ENCODE measurements around the gene TIMM17B. TPM values are rescaled to one million over a fixed set of nuclear protein-coding genes. Genes with fewer than 3 reads are reported as not detected.
A peak's percentile ranks its signal among the peaks of the same experiment; 100 is the strongest.
"Not testable (repeated sequence)": the region's sequence is repeated elsewhere in the genome, so short reads cannot be mapped to it uniquely, and the experiment has no call there.

TIMM17B gene
- total RNA-seq, 4 donors from 2014 or later, result 4.1 to 29.5 (median 17.2) TPM

DNA sequence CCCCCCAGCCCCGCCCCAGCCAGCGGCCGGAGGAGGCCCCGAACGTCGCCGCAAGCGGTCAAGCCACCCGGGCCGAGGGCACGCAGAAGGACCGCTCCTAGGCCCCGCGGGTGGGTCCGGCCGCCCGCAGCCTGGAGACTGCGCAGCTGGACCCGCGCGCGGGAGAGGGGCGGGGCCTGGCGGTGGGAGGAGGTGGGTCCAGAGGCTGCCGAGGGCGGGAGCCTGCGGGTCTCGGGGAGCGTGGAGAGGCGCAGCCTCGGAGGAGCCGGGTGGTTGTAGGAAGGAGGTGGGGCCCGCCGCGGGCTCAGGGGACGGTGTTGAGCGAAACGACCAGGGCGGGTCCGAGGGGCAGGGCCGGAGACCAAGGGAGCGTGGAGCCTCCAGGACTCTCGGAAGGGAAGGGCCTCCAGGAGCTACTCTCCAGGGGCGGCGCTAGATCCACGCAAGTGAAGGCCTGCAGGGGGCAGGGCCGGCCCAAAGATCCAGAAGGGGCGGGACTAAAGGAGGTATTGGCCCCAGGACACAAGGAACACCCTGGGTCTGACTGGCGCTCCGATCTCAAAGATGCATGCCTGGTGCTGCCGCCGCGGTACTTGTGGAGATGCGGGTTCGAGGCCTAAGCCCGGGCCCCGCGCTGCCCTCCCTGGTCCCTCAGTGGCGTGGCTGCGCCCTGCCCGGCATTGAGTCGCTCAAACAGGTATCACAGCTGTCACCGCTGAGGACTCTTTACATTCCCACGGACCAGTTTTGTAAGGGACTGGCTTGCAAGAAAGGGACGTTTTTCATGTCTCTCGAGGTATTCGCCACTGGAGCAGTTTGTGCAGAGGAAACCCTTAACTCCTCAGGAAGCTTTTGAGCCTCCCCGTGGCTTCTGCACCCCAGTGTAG lies 5.9 kb downstream of the TIMM17B start:
- peak; percentile 89 to 90 for DNase-seq
- peak overlapping the region; percentile 39 to 95 for H3K27ac ChIP-seq
- H3K9me3 ChIP-seq, result no peaks in the 10 kb centered on the region
- no peaks in the 10 kb centered on the region for H3K27me3 ChIP-seq
- H3K4me3 ChIP-seq, result peak overlapping the region; percentile 43 to 63
- intact Hi-C loops (cut with DNase I; ENCODE audit: low total_unique reads), result no loop called here
- no peaks in the 10 kb centered on the region for H3K36me3 ChIP-seq
- no peaks in the 10 kb centered on the region for H3K4me1 ChIP-seq
- TF ChIP-seq, protein P1, sequence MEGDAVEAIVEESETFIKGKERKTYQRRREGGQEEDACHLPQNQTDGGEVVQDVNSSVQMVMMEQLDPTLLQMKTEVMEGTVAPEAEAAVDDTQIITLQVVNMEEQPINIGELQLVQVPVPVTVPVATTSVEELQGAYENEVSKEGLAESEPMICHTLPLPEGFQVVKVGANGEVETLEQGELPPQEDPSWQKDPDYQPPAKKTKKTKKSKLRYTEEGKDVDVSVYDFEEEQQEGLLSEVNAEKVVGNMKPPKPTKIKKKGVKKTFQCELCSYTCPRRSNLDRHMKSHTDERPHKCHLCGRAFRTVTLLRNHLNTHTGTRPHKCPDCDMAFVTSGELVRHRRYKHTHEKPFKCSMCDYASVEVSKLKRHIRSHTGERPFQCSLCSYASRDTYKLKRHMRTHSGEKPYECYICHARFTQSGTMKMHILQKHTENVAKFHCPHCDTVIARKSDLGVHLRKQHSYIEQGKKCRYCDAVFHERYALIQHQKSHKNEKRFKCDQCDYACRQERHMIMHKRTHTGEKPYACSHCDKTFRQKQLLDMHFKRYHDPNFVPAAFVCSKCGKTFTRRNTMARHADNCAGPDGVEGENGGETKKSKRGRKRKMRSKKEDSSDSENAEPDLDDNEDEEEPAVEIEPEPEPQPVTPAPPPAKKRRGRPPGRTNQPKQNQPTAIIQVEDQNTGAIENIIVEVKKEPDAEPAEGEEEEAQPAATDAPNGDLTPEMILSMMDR (IDR thresholded peaks at IDR 0.05), result peak; percentile 48 to 64 (median 55)
- TF ChIP-seq POLR2A (IDR thresholded peaks at IDR 0.05), result peak; percentile 16 to 75

DNA sequence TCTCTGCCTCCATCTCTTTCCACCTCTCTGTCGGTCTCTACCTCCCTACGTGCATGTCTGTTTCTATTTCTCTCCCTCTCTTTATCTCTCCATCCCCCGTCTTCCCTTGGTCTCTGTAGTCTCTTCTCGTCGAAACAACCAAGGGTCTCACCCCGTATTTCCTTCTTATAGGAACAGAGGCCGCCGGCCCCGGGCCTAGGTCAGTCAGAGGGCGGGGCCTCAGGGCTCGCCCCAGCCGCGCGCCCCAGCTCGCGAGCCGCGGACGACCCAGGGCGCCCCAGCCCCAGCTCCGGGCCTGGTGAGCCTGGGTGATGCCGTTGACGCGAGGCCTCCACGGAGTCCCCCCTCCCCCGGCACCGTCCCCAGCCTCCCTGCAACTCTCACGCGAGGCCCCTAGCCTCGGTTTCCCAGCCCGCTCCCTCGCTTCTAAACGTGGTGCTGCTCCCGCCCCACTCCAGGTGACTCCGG lies 6.6 kb downstream of the TIMM17B start:
- peak overlapping the region; percentile 39 to 95 for H3K27ac ChIP-seq
- H3K36me3 ChIP-seq, result no peaks in the 10 kb centered on the region
- H3K27me3 ChIP-seq, result no peaks in the 10 kb centered on the region
- H3K4me1 ChIP-seq, result no peaks in the 10 kb centered on the region
- peak in 1 of 2 donors; percentile 28 for DNase-seq
- no peaks in the 10 kb centered on the region for H3K9me3 ChIP-seq
- peak overlapping the region; percentile 43 to 63 for H3K4me3 ChIP-seq
- intact Hi-C loops (cut with DNase I; ENCODE audit: low total_unique reads), result no loop called here
- TF ChIP-seq, protein P1 (IDR thresholded peaks at IDR 0.05), result no peak
- TF ChIP-seq POLR2A (IDR thresholded peaks at IDR 0.05), result no peak

DNA sequence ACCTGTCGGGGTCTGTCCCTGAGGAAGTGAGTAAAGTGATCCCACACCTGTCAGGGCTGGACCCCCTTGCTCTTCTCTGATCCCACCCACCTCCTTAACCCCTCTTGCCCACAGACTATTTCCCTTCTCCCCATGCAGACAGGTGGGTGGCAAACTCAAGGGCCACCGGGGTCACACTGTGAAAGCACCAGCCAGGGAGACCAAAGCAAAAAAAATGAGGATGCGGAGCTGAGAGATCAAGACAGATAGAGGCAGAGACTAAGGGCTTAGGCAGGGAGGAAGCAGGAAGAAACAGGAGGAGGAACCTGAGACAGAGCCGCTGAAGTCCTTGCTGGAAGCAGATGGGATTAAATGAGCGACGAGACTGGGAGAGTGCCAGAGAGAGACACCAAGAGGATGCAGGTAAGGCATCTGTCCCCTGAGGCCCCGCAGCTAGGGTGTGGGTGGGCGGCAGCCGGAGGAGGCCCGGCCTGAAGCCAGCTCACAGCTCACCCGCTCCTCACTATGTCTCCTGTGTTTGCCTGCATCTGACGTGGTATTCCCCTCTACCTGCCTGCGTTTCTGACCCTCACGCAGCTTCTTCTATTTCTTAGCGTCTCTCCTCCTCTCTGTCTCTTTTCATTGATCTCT lies 7.2 kb downstream of the TIMM17B start:
- Histone ChIP-seq H3K9me3 (no peaks in the 10 kb centered on the region), H3K27ac (peak overlapping the region; percentile 39 to 95), H3K4me3 (peak overlapping the region; percentile 43 to 63), H3K4me1 (no peaks in the 10 kb centered on the region), H3K36me3 (no peaks in the 10 kb centered on the region), H3K27me3 (no peaks in the 10 kb centered on the region)
- no peak for DNase-seq
- TF ChIP-seq, protein P1 (IDR thresholded peaks at IDR 0.05), result no peak
- intact Hi-C loops (cut with DNase I; ENCODE audit: low total_unique reads), result no loop called here

- H3K27me3 ChIP-seq; H3K9me3 ChIP-seq; H3K27ac ChIP-seq; H3K4me3 ChIP-seq; H3K4me1 ChIP-seq; H3K36me3 ChIP-seq; DNase-seq; intact Hi-C loops (cut with DNase I; ENCODE audit: low total_unique reads): not testable (repeated sequence)
These were observed 11.0 kb downstream of the TIMM17B start for GRCh38 chrX:48886586-48886985.

GRCh38 chrX:48883729-48884128 lies 13.8 kb downstream of the TIMM17B start:
- no peaks in the 10 kb centered on the region for H3K27me3 ChIP-seq
- TF ChIP-seq, protein P1 (IDR thresholded peaks at IDR 0.05), result no peak
- no peak for TF ChIP-seq POLR2A (IDR thresholded peaks at IDR 0.05)
- no peaks in the 10 kb centered on the region for H3K36me3 ChIP-seq
- intact Hi-C loops (cut with DNase I; ENCODE audit: low total_unique reads), result no loop called here
- H3K9me3 ChIP-seq, result no peaks in the 10 kb centered on the region
- no peaks in the 10 kb centered on the region for H3K4me1 ChIP-seq
- no peak for DNase-seq
- no peak overlapping the region for H3K27ac ChIP-seq
- H3K4me3 ChIP-seq, result no peak overlapping the region

- intact Hi-C loops (cut with DNase I; ENCODE audit: low total_unique reads); H3K9me3 ChIP-seq; H3K4me3 ChIP-seq; DNase-seq; H3K36me3 ChIP-seq; H3K27ac ChIP-seq; H3K27me3 ChIP-seq; H3K4me1 ChIP-seq: not testable (repeated sequence)
These were observed 20.6 kb downstream of the TIMM17B start for GRCh38 chrX:48876944-48877343.

DNA sequence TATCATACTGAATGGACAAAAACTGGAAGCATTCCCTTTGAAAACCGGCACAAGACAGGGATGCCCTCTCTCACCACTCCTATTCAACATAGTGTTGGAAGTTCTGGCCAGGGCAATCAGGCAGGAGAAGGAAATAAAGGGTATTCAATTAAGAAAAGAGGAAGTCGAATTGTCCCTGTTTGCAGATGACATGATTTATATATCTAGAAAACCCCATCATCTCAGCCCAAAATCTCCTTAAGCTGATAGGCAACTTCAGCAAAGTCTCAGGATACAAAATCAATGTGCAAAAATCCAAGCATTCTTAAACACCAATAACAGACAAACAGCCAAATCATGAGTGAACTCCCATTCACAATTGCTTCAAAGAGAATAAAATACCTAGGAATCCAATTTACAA lies 25.6 kb downstream of the TIMM17B start:
- DNase-seq; H3K27me3 ChIP-seq; H3K27ac ChIP-seq; H3K4me3 ChIP-seq; H3K9me3 ChIP-seq; H3K36me3 ChIP-seq; H3K4me1 ChIP-seq; intact Hi-C loops (cut with DNase I; ENCODE audit: low total_unique reads): not testable (repeated sequence)
